Measurements from ENCODE around the gene MXRA8.
"Not testable (repeated sequence)": the region's sequence is repeated elsewhere in the genome, so short reads cannot be mapped to it uniquely, and the experiment has no call there.

Gene MXRA8

GRCh38 chr1:1399187-1399871, 41.0 kb upstream of the MXRA8 start, which contains the start of gene CCNL2:
TSS of gene CCNL2 (minus strand) at chr1:1399335. CDS start at chr1:1399306, 29 bp downstream.
- H3K27ac Mint-ChIP-seq, result peak within 1 kb of the TSS; percentile 99
- H3K36me3 Mint-ChIP-seq, result peaks cover 56 to 60% of the 10 kb centered on the region in 2 donors
- ATAC-seq (replicated peaks) (peak; percentile 95 to 98), DNase-seq (peak; percentile 99)
- no peaks in the 10 kb centered on the region for H3K27me3 Mint-ChIP-seq
- H3K4me1 Mint-ChIP-seq, result peaks cover 40 to 73% of the 10 kb centered on the region in 2 donors
- H3K9me3 Mint-ChIP-seq, result no peaks in the 10 kb centered on the region
- H3K4me3 Mint-ChIP-seq, result peak within 1 kb of the TSS; percentile 95

- Mint-ChIP-seq H3K9me3 (no peaks in the 10 kb centered on the region), H3K27me3 (no peaks in the 10 kb centered on the region), H3K4me1 (peaks cover 38 to 67% of the 10 kb centered on the region in 2 donors), H3K27ac (peak overlapping the region; percentile 93), H3K4me3 (peak overlapping the region; percentile 89 to 95), H3K36me3 (peaks cover 55 to 59% of the 10 kb centered on the region in 2 donors)
- DNase-seq (no peak), ATAC-seq (replicated peaks) (peak; percentile 6)
These were observed 40.4 kb upstream of the MXRA8 start for GRCh38 chr1:1398677-1399186.

DNA sequence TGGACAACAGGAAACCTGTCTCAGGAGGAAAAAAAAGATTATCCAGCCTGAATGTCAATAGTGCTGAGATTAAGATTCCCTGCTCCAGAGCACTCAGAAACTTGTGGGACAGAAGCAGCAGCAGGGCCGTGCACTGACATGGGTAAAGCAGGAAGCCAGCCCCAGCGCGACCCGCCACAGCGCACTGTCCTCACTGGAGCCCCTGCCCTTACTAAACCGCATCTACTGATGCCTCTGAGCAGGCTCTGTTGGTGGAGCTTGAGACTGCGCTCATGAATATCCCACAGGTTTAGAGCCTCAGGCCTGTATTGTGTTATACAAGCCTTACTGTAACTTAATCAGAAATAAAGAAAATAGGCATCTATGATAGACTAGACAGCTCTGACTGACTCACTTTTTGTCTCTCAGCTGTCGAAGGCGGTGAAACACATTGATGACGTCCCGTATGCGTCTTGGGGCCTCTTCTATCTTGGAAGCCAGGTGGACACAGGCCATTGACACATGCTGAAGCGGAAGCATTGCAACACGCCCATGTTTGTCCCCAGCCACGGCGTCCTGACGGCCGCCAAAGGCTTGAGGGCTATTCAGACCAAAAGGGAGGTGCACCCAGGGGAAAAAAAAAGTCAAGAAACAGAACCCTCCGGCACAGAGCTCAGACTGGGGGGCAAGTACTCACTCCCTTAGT, 39.6 kb upstream of the MXRA8 start:
- ATAC-seq (replicated peaks) (no peak), DNase-seq (no peak)
- no peaks in the 10 kb centered on the region for H3K27me3 Mint-ChIP-seq
- peaks cover 54 to 61% of the 10 kb centered on the region in 2 donors for H3K36me3 Mint-ChIP-seq
- peaks cover 32 to 60% of the 10 kb centered on the region in 2 donors for H3K4me1 Mint-ChIP-seq
- H3K4me3 Mint-ChIP-seq, result peak overlapping the region; percentile 89 to 95
- H3K9me3 Mint-ChIP-seq, result no peaks in the 10 kb centered on the region
- H3K27ac Mint-ChIP-seq, result peak overlapping the region; percentile 93

GRCh38 chr1:1395166-1395565, 36.8 kb upstream of the MXRA8 start:
- peaks cover 55 to 60% of the 10 kb centered on the region in 2 donors for H3K36me3 Mint-ChIP-seq
- no peak for ATAC-seq (replicated peaks)
- no peak for DNase-seq
- H3K4me1 Mint-ChIP-seq, result peaks cover 14 to 37% of the 10 kb centered on the region in 2 donors
- no peaks in the 10 kb centered on the region for H3K9me3 Mint-ChIP-seq
- H3K27me3 Mint-ChIP-seq, result no peaks in the 10 kb centered on the region
- no peak overlapping the region for H3K27ac Mint-ChIP-seq
- no peak overlapping the region for H3K4me3 Mint-ChIP-seq

DNA sequence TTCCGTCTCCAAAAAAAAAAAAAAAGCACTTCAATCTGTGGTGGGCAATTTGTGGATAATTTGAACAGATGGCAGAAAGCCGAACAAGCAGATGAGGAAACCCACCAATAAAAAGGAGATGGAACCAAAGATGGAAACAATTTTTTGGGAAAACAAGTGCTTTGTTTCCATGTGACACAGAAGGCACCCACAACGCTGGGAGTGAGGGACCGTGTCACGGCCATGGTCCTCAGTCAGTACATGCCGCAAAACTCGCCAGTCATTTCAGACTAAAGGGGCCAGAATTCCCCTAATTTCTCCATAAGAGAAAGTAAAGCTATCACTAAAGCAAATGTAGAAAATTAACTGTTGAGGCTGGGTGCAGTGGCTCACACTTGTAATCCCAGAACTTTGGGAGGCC, 35.8 kb upstream of the MXRA8 start:
- Mint-ChIP-seq H3K4me3 (no peak overlapping the region), H3K9me3 (no peaks in the 10 kb centered on the region), H3K36me3 (peaks cover 55 to 61% of the 10 kb centered on the region in 2 donors), H3K27me3 (no peaks in the 10 kb centered on the region), H3K4me1 (peaks cover 12 to 29% of the 10 kb centered on the region in 2 donors), H3K27ac (peak overlapping the region; percentile 56)
- ATAC-seq (replicated peaks), result no peak
- no peak for DNase-seq

DNA sequence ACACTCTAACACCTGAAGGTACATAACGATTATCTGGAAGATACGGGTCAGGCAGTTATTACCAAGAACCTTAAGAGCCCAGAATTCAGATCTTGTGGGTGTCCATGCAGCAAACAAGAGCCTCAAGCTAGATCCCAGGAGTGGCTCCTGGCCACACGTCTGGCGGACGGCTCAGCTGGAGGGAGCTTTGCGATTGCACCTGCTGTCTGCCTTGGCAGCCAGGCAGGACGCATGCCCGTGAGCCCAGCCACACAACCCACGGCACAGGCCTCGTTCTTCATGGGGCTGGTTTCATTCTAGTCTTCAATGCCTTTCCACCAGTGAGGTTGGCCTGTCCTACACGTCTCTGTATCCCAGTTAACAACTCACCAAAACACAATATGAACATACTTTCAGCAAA, 35.1 kb upstream of the MXRA8 start:
- DNase-seq (no peak), ATAC-seq (replicated peaks) (no peak)
- H3K36me3 Mint-ChIP-seq, result peaks cover 61 to 62% of the 10 kb centered on the region in 2 donors
- H3K4me1 Mint-ChIP-seq, result peaks cover 12 to 29% of the 10 kb centered on the region in 2 donors
- H3K27ac Mint-ChIP-seq, result no peak overlapping the region
- H3K9me3 Mint-ChIP-seq, result no peaks in the 10 kb centered on the region
- H3K4me3 Mint-ChIP-seq, result no peak overlapping the region
- H3K27me3 Mint-ChIP-seq, result no peaks in the 10 kb centered on the region

DNA sequence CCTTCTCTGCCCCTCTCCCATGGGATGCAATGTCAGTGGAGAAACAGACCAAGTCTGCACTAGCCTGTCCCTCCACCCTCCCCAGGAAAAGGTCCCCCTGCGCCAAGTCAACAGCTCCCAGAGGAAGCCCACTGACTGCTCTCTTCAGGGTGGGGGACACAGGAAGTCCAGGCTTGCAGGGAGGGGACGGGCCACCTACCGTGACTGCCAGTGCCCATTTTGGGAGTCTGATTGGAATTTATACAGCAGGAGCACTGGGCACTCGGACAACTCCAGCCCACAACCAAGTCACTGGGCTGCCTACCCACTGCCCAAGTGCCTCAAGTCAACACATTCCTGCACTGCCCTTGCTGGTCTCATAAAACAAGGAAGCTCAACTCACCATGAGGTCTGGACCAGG, 34.7 kb upstream of the MXRA8 start:
- Mint-ChIP-seq H3K4me1 (peaks cover 9 to 25% of the 10 kb centered on the region in 2 donors), H3K27ac (no peak overlapping the region), H3K9me3 (no peaks in the 10 kb centered on the region), H3K4me3 (no peak overlapping the region), H3K27me3 (no peaks in the 10 kb centered on the region), H3K36me3 (peaks cover 62 to 63% of the 10 kb centered on the region in 2 donors)
- DNase-seq, result no peak
- ATAC-seq (replicated peaks), result no peak

- no peak for ATAC-seq (replicated peaks)
- H3K4me1 Mint-ChIP-seq, result peaks cover 8 to 23% of the 10 kb centered on the region in 2 donors
These were observed 32.9 kb upstream of the MXRA8 start for GRCh38 chr1:1391225-1391624.

DNA sequence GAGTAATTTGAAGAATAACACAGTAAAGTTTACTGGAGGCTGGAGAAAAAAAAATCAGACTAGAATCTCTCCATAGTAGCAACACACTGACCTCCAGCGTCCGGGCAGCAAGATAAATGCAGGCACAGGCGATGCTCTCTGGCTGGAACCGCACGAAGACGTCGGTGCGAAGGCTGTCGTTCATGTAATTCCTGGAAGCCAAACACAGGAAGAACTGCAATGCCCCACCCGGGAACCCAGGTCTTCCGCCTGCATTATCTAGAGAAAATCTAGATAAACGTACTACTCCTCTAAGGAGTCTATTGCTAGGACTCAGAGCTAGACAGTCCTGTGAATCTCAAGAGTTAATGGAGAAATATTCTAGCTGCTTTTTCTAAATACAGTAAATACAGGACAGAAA, 32.3 kb upstream of the MXRA8 start:
- Mint-ChIP-seq H3K36me3 (peaks cover 74 to 82% of the 10 kb centered on the region in 2 donors), H3K27ac (no peak overlapping the region), H3K4me1 (peaks cover 6 to 21% of the 10 kb centered on the region in 2 donors), H3K27me3 (no peaks in the 10 kb centered on the region), H3K9me3 (no peaks in the 10 kb centered on the region), H3K4me3 (no peak overlapping the region)
- no peak for ATAC-seq (replicated peaks)
- no peak for DNase-seq

More at GRCh38 chr1:1391225-1391624, 32.9 kb upstream of the MXRA8 start:
- Mint-ChIP-seq H3K36me3 (peaks cover 71 to 78% of the 10 kb centered on the region in 2 donors), H3K4me3 (no peak overlapping the region), H3K27ac (no peak overlapping the region), H3K9me3 (no peaks in the 10 kb centered on the region), H3K27me3 (no peaks in the 10 kb centered on the region)
- no peak for DNase-seq

DNA sequence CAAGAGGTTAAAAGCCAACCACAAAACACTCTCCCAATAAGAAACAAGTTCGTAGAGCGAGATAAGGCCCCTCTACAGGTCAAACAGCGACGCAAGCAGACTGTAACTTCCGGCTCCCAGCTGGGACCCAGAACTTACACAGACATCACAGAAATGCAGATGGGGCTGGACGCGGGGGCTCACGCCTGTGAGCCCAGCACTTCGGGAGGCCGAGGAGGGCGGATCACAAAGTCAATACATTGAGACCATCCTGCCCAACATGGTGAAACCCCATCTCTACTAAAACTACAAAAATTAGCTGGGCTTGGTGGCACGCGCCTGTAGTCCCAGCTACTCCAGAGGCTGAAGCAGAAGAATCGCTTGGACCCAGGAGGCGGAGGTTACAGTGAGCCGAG, 29.7 kb upstream of the MXRA8 start:
- ATAC-seq (replicated peaks) (no peak), DNase-seq (no peak)
- H3K27me3 Mint-ChIP-seq, result no peaks in the 10 kb centered on the region
- peaks cover 63 to 66% of the 10 kb centered on the region in 2 donors for H3K36me3 Mint-ChIP-seq
- H3K27ac Mint-ChIP-seq, result peak overlapping the region; percentile 56
- no peaks in the 10 kb centered on the region for H3K9me3 Mint-ChIP-seq
- H3K4me1 Mint-ChIP-seq, result peaks cover 2 to 10% of the 10 kb centered on the region in 2 donors
- no peak overlapping the region for H3K4me3 Mint-ChIP-seq

DNA sequence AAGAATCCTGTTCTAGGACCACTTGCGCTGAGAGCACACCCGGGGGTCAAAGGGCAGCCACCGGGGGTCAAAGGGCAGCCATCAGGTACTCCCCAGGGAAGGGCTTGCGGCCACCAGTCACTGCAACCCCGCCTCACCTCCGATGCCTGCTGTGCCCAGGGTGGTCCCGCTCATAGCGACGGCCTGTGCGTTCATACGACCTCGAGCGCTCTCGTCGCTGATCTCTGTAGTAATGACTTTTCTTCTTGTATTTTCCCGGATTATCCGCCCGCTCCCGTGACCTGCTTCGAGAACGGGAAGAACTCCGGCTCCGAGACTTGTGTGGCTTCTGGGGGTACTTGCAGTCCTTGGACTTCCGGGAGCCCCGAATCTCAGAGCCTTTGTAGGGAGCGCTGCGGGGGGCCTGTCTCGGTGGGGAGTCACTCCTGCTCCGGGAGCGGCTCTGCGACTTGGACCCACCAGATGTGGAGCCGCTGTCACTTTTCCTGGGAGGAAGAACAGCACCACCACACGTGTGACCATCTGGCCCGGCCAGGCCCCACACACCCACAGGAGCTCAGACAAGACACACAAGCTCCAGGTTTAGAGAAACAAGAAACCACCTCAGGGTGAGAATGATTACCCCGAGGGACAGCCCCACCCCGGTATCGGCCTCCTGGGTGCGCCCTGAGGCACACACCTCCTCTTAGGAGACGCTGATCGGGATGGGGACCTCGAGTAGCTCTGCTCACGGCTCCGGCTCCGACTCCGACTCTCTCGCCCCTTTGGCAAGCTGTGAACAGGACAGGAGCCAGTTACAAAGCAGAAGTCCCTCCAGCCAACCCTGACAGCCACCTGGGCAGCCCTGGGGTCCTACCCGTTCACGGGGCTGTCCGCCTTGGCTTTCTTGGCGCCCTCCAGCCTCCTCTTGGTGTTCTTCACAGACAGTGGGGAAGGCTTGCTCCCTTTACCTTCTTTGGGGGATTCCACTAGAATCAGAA, 29.0 kb upstream of the MXRA8 start:
- Mint-ChIP-seq H3K27me3 (no peaks in the 10 kb centered on the region), H3K4me3 (no peak overlapping the region), H3K27ac (peak overlapping the region; percentile 56), H3K36me3 (peaks cover 61 to 65% of the 10 kb centered on the region in 2 donors), H3K4me1 (peaks cover 6 to 17% of the 10 kb centered on the region in 2 donors), H3K9me3 (no peaks in the 10 kb centered on the region)
- ATAC-seq (replicated peaks), result no peak
- no peak for DNase-seq

- Mint-ChIP-seq H3K4me1 (peaks cover 10 to 17% of the 10 kb centered on the region in 2 donors), H3K27ac (peak overlapping the region; percentile 73), H3K9me3 (no peaks in the 10 kb centered on the region), H3K4me3 (no peak overlapping the region), H3K27me3 (no peaks in the 10 kb centered on the region), H3K36me3 (peaks cover 61 to 62% of the 10 kb centered on the region in 2 donors)
- no peak for ATAC-seq (replicated peaks)
- no peak for DNase-seq
These were observed 27.6 kb upstream of the MXRA8 start for GRCh38 chr1:1385931-1386330.

DNA sequence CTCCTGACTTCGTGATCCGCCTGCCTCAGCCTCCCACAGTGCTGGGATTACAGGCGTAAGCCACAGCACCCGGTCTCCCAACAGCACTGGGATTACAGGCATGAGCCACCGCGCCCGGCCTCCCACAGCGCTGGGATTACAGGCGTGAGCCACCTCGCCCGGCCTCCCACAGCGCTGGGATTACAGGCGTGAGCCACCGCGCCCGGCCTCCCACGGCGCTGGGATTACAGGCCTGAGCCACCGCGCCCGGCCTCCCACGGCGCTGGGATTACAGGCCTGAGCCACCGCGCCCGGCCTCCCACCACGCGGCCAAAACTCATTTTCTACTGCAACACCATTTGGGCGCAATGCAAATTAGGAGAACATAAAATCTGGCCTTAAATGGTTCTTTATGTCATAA, 27.0 kb upstream of the MXRA8 start:
- H3K27ac Mint-ChIP-seq; H3K4me3 Mint-ChIP-seq; H3K9me3 Mint-ChIP-seq; ATAC-seq (replicated peaks); H3K27me3 Mint-ChIP-seq; DNase-seq: not testable (repeated sequence)
- Mint-ChIP-seq H3K36me3 (peaks cover 58 to 60% of the 10 kb centered on the region in 2 donors), H3K4me1 (peaks cover 10 to 17% of the 10 kb centered on the region in 2 donors)

DNA sequence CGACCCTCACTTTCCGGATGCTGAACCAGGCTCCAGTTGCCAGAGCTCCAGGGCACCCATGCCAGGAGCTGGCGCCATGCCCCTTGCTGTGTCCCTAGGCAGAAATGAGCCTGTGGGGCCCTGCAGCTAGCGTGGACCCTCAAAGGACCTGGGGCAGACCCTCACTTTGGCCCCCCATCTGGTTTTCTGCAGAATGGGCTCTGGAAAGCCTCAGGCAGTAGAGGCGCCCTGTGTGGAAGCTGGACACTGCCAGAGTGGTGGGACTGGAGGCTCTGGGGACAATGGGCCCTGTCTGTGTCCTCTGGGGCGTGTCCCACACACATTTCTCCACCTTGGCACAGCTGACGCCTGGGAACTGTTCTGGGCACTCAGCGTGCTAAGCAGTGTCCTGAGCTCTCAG, 22.9 kb upstream of the MXRA8 start:
- H3K27me3 Mint-ChIP-seq, result no peaks in the 10 kb centered on the region
- ATAC-seq (replicated peaks), result no peak
- no peak overlapping the region for H3K27ac Mint-ChIP-seq
- peaks cover 38 to 43% of the 10 kb centered on the region in 2 donors for H3K36me3 Mint-ChIP-seq
- peaks cover 12 to 15% of the 10 kb centered on the region in 2 donors for H3K4me1 Mint-ChIP-seq
- no peaks in the 10 kb centered on the region for H3K9me3 Mint-ChIP-seq
- no peak for DNase-seq
- H3K4me3 Mint-ChIP-seq, result no peak overlapping the region
